Measurements from ENCODE around the gene NISCH. TPM values are rescaled to one million over a fixed set of nuclear protein-coding genes. Genes with fewer than 3 reads are reported as not detected.

The NISCH gene
- total and polyA plus RNA-seq, 12 donors: 24.0 to 56.3 (median 41.9) TPM

- intact Hi-C loops (cut with DNase I): loop anchor here in 6 of 10 donors (2.0 to 10.0 kb wide), 3 partner anchors 64 to 212 kb away; partner anchors contain the start of genes UQCC5 (in 6 of the 6), GNL3 (in 2 of the 6) and PBRM1 (in 2 of the 6)
- H3K27me3 ChIP-seq: no peaks in the 10 kb centered on the region
- H3K9me3 ChIP-seq: no peaks in the 10 kb centered on the region
- peaks cover 8 to 73% (median 34%) of the 10 kb centered on the region in 9 donors for H3K4me1 ChIP-seq
- peak overlapping the region in 8 of 10 donors; percentile 6 to 77 (median 50) for H3K27ac ChIP-seq
- WGBS, 2 donors: 54 to 58% methylated on average over 14 of the region's 14 CpGs
- peaks cover 0 to 82% (median 47%) of the 10 kb centered on the region in 9 donors for H3K36me3 ChIP-seq
- no peak overlapping the region for H3K4me3 ChIP-seq
- ATAC-seq: peak in 2 of 8 donors; percentile 1 to 5
- peak in 1 of 9 donors; percentile 11 for TF ChIP-seq CTCF (IDR thresholded peaks at IDR 0.05)
- peak in 1 of 2 donors; percentile 14 for DNase-seq
These were observed 17.0 kb downstream of the NISCH start for GRCh38 chr3:52472239-52473000.

GRCh38 chr3:52473026-52473425 is 17.6 kb downstream of the NISCH start:
- Histone ChIP-seq H3K27ac (peak overlapping the region in 7 of 10 donors; percentile 9 to 77 (median 48)), H3K27me3 (no peaks in the 10 kb centered on the region), H3K4me3 (no peak overlapping the region), H3K36me3 (peaks cover 0 to 85% (median 53%) of the 10 kb centered on the region in 9 donors), H3K4me1 (peaks cover 8 to 69% (median 34%) of the 10 kb centered on the region in 9 donors), H3K9me3 (no peaks in the 10 kb centered on the region)
- intact Hi-C loops (cut with DNase I): loop anchor here in 6 of 10 donors (2.0 to 10.0 kb wide), 3 partner anchors 64 to 212 kb away; partner anchors contain the start of genes UQCC5 (in 6 of the 6), GNL3 (in 2 of the 6) and PBRM1 (in 2 of the 6)
- ATAC-seq (peak in 3 of 8 donors; percentile 18 to 25 (median 24)), DNase-seq (peak in 1 of 2 donors; percentile 23)
- WGBS, 2 donors: 78 to 79% methylated on average over 5 of the region's 5 CpGs
- no peak for TF ChIP-seq CTCF (IDR thresholded peaks at IDR 0.05)

- DNase-seq: no peak
- H3K4me3 ChIP-seq: no peak overlapping the region
- intact Hi-C loops (cut with DNase I): loop anchor here in 2 of 10 donors (10.0 kb wide), 1 partner anchor 208 kb away; the partner anchor contains the start of genes GNL3 (in 2 of the 2) and PBRM1 (in 2 of the 2)
- ATAC-seq: no peak
- peaks cover 12 to 100% (median 93%) of the 10 kb centered on the region in 9 donors for H3K36me3 ChIP-seq
- H3K4me1 ChIP-seq: peaks cover 0 to 60% (median 7%) of the 10 kb centered on the region in 9 donors
- 91 to 95% methylated on average over 16 of the region's 16 CpGs for WGBS, 2 donors
- no peaks in the 10 kb centered on the region for H3K27me3 ChIP-seq
- H3K9me3 ChIP-seq: no peaks in the 10 kb centered on the region
- no peak for TF ChIP-seq CTCF (IDR thresholded peaks at IDR 0.05)
- no peak overlapping the region for H3K27ac ChIP-seq
These were observed 21.8 kb downstream of the NISCH start for GRCh38 chr3:52477076-52477795.

GRCh38 chr3:52477796-52478095 is 22.3 kb downstream of the NISCH start:
- Histone ChIP-seq H3K4me1 (peaks cover 0 to 55% (median 2%) of the 10 kb centered on the region in 9 donors), H3K9me3 (no peaks in the 10 kb centered on the region), H3K4me3 (no peak overlapping the region), H3K36me3 (peaks cover 12 to 100% (median 95%) of the 10 kb centered on the region in 9 donors), H3K27ac (no peak overlapping the region), H3K27me3 (no peaks in the 10 kb centered on the region)
- no peak for TF ChIP-seq CTCF (IDR thresholded peaks at IDR 0.05)
- ATAC-seq (no peak), DNase-seq (no peak)
- intact Hi-C loops (cut with DNase I): loop anchor here in 2 of 10 donors (10.0 kb wide), 1 partner anchor 207 kb away; the partner anchor contains the start of genes GNL3 (in 2 of the 2) and PBRM1 (in 2 of the 2)
- 96 to 97% methylated on average over 6 of the region's 6 CpGs for WGBS, 2 donors

Data from heart right ventricle (tissue), 16 donors.